IPS-18c (cell line): ENCODE data around the gene B3GALT6.

Experiments
- H3K4me3 ChIP-seq: 2 replicates; pipeline ENCODE4 v1.7.0; 2013; ENCODE audit warnings: low read depth, mild to moderate bottlenecking, low read length, moderate library complexity; ENCODE audit not compliant: insufficient read depth
- H3K9me3 ChIP-seq: one replicate; pipeline ENCODE4 v1.6.1; 2013; ENCODE audit warnings: mild to moderate bottlenecking, low read length, moderate library complexity; ENCODE audit not compliant: control insufficient read depth, insufficient read depth

Gene B3GALT6

DNA sequence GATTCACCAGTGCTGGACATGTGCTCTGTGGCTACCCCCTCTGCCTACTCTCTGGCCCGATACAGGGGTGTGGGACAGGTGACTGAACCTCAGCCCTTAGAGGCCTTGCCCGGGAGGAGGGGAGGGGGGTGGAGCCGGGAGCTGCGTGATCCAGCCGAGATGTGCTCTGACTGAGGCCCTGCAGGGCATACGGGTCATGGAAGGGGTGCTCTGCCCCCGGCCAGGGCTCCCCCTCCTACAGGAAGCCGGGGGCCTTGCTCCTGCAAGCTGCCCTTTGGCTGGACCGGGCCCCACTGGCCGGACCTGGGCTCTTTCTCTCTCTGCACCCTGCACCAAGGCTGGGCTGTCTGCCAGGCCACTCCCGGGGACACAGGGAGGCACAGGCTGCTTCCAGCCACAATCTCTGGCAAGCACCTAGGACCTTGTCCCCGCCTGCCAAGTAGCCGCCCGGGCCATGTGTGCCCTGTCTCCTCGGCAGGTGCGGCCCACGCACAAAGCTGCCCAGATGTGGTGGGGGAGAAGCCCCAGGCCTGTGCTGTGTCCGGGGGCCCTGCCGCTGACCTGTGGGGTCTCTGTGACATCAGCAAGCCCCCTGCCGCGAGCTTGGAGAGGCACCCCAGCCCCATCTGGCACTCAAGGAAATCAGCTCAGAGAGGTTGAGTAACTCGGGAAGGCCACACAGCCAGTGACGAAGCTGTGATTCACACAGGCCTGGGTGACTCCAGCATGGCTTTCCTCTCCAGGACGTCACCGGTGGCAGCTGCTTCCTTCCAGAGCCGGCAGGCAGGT lies 49.7 kb downstream of the B3GALT6 start:
- H3K9me3 ChIP-seq: no peaks in the 10 kb centered on the region
- H3K4me3 ChIP-seq: no peak overlapping the region

DNA sequence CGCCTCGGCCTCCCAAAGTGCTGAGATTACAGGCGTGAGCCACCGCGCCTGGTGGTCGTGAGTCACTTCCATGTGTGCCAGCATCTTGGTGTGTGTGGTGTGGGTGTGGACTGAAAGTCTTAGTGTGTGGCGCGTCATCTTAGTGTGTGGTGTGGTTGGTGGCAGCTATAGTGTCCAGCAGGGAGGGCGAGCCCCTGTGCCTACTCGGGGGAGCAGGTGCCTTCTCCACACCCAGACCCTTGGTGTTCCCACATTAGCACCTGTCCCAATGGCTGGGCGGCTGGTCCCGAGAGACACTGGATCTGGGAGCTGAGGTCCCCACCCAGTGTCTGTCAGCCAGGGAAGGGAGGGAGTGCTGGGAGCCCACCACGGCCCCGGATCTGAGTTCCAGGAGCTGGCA lies 51.0 kb downstream of the B3GALT6 start:
- H3K9me3 ChIP-seq: no peaks in the 10 kb centered on the region
- H3K4me3 ChIP-seq: no peak overlapping the region

DNA sequence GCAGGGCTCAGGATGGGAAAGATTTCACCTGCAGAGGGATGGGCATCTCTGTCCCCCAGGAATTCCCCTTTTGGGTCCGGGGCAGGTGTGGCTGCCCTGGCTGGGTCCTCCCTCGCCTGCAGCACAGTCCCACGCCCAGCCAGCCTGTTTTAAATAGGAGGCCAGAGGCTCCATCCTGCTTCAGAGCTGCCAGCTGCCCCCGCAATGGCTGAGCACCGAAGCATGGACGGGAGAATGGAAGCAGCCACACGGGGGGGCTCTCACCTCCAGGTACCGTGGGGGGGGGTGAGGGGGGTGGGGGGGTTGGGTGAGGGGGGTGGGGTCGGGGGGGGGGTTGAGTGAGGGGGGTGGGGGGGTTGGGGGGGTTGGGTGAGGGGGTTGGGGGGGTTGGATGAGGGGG lies 51.8 kb downstream of the B3GALT6 start:
- Histone ChIP-seq H3K9me3 (no peaks in the 10 kb centered on the region), H3K4me3 (no peak overlapping the region)
